GM19455 (cell line): ENCODE results near the gene VGLL2.

ENCODE experiments used
- ATAC-seq: cut with Tn5 transposase; IDR thresholded peaks from one replicate; pipeline ENCODE4 v1.9.1; 2021; ENCODE audit not compliant: unreplicated experiment

The VGLL2 gene

DNA sequence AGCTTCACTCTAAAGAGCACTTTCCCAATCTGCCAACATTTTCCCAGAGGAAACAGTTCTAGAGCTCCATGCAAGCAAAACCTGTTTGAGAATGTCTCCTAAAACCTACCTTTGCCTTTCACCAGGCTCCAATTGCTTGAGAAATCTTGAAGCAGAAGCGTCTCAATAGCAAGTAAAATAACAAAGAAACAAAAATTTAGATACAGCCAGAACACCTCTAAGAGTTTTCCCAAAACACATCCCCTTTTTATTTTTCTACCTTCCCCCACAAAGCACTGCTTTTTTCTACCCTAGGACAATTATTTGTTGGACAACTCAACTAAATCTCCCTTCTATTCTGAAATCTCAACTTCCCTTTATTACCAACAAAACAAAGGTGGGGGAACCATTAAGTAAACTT lies 3.6 kb downstream of the VGLL2 start:
- ATAC-seq = no peak

DNA sequence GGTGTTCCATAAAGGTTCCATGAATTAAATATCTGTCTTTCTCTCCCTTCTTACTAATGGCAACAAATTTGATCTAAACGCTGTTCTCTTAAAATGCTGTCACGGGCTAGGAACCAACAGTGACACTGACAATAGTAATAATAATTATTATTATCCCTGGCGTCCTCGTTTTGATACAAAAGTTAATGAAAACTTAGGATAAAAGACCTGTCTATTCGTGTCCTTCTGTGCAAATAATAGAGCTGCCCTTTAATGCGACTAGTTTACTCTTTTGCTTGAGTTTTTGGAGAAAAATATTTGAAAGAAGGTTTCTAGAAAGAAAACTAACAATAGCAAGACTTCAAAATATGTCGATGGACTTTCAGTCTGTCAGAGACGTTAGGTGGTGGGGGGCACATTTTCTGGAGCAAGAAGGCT lies 4.3 kb downstream of the VGLL2 start:
- no peak for ATAC-seq

DNA sequence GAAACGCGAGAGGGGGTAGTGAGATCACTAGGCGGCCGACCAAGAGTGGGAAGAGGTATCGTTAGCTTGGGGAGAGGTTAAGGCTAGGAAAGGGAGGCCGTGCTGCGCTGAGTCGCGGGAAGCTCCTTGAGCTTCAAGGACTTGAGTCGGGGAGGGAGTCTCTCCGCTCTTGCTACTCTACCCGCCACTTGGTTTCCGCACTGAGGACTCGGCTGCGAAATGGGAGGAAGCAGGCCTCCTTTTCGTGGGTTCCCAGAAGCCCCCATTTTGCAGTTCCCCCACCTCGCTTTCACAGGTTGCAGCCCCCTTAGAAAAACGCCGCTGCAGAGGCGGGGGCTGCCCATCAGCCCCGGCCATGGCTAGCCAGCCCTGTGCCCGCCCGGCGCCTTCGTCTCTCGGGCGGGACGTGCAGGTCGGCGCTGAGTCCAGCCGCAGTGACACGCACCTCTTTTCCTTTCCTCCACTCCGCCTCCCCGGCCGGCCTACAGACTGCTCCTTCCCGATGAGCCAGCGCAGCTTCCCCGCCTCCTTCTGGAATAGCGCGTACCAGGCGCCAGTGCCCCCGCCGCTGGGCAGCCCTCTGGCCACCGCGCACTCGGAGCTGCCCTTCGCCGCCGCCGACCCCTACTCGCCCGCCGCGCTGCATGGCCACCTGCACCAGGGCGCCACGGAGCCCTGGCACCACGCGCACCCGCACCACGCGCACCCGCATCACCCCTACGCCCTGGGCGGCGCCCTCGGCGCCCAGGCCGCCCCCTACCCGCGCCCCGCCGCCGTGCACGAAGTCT lies 4.9 kb downstream of the VGLL2 start:
- no peak for ATAC-seq

DNA sequence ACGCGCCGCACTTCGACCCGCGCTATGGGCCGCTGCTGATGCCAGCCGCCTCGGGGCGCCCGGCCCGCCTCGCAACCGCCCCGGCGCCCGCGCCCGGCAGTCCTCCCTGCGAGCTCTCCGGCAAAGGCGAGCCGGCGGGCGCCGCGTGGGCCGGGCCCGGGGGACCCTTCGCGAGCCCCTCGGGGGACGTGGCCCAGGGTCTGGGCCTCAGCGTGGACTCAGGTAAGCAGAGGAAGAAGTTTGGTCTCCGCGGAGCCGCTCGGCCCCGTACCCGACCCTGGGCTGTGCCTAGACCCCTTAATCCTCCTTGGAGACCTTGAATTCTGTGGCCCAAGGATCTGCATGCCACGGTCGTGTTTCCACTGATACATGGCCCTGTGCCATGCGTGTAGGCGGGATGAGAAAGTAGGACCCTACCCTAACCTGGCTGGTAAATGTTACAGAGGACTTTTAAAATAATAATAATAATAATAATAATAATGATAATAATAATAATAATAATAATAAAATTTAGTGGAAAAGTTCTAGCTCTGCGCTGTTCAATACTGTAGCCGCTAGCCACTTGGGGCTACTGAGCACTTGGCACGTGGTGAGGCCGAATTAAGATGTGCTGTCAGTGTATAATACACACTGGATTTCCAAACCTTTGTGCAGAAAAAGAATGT lies 5.6 kb downstream of the VGLL2 start:
- ATAC-seq = no peak

DNA sequence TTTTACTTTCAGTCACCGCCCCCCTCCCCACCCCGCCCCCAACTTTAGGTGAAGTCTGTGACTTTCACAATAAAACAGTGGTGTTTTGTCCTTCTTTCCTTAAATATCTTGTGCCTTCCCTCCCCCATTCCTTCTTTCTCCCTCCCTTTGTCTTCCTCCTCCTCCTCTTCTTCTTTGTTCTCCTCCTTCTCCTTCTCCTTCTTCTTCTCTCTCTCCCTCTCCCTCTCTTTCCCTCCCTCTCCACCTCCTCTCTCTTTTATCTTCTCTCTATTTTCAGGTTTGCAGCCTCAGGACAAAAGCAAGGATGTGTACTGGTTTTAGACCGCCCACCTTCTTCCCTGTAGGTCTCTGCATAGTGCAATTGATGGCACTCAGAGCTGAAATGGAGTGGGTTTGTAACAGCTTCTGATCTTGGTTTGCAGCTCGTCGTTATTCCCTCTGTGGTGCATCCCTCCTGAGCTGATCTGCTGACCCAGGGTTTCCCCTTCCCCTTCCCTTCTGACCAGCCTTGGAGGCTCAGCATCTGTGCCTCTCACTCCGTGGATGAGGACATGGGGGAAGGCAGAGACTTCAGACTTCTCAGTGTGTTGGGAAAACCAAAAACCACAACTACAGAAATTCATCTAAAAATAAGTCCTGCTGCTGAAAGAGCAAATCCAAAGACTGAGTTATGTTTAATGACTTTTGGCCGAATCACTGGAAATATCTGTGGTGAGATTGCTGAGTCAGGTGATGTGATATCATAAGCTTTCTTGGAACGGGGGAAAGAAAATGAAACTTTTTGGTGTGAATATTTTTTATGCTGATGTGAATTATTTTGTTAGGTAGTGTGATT lies 6.9 kb downstream of the VGLL2 start:
- no peak for ATAC-seq

- no peak for ATAC-seq
These were observed 7.5 kb downstream of the VGLL2 start for GRCh38 chr6:117272891-117273290.

- ATAC-seq = no peak
These were observed 9.8 kb downstream of the VGLL2 start for GRCh38 chr6:117275205-117275604.

DNA sequence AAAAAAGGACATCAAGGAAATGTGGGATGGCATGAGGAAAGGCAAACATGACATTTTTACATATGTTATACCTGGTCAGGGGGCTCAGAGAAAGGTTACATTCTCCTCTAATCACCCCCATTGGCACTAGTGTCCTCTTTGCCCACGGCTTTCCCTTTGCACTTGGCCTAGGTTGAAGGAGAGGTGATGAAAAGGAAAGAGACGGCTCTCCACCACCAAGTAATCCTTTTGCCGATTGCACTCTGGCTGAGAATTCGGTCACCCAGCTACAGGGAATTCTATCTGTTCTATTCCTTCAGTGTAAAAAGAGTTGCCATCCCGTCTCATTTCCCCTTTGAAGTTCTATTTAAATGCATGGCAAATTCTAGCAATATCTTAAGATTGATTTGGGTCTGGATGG lies 10.4 kb downstream of the VGLL2 start:
- no peak for ATAC-seq

- no peak for ATAC-seq
These were observed 11.5 kb downstream of the VGLL2 start for GRCh38 chr6:117276778-117277316.

GRCh38 chr6:117280922-117281321 lies 15.6 kb downstream of the VGLL2 start:
- no peak for ATAC-seq

GRCh38 chr6:117288083-117288715 lies 22.8 kb downstream of the VGLL2 start:
- ATAC-seq = no peak

GRCh38 chr6:117290173-117290846 lies 25.0 kb downstream of the VGLL2 start:
- ATAC-seq = no peak

- ATAC-seq = no peak
These were observed 33.6 kb downstream of the VGLL2 start for GRCh38 chr6:117298941-117299340.

- ATAC-seq = no peak
These were observed 38.0 kb downstream of the VGLL2 start for GRCh38 chr6:117303323-117303722.

DNA sequence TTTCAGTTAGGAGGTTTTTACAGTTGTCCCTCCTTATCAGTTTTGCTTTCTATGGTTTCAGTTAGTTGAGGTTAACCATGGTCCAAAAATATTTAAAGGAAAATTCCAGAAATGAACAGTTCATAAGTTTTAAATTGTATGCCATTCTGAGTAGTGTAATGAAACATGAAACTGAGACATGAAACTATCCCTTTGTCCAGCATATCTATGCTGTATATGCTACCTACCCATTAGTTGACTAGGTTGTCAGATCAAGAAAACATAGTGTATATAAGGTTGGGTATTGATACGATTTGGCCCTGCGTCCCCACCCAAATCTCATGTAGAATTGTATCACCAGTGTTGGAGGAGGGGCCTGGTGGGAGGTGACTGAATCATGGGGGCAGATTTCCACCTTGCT lies 39.1 kb downstream of the VGLL2 start:
- ATAC-seq = no peak

DNA sequence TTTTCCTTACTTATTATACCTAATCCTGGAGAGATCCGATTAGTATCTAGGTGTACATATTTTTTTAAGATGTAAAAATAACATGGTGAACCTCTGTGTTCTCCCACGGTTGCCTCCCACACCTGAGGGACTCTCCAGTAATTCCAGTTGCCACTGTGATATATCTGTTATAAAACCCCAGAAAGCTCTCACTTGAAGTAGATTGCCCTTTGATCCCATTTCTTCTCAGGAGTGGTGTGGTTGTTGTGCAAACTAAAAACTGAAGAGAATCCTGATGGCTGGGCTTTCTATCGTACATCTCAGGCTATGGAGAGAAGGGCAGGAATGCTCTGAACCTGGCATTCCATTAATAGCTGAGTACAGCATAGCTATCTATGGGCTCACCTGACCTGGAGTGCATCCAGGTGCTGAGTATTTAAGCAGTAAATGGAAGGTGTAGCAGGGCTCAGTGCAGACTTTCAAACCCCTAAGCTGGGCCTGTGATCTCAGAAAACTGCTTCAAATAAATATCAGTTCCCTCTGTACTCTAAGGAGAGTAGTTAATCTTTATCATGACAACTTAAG lies 41.0 kb downstream of the VGLL2 start:
- no peak for ATAC-seq

DNA sequence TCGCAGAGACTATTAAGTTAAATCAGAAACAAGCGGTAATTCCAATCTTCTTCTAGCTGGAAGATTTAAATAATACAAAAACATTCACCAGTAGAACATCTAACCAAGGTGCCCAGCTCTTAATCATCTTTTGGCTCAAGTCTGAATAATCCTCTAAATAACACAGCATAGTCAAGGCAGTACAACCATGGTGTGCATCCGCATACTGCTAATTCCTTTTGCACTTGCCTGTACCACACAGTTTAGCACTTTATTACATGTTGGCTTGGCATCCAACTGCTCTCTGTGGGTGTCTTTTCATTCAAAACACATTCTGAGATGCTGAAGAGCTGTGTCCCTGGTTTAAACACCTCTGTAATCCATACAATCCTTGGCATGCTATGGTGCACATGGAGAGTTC lies 42.3 kb downstream of the VGLL2 start:
- no peak for ATAC-seq

DNA sequence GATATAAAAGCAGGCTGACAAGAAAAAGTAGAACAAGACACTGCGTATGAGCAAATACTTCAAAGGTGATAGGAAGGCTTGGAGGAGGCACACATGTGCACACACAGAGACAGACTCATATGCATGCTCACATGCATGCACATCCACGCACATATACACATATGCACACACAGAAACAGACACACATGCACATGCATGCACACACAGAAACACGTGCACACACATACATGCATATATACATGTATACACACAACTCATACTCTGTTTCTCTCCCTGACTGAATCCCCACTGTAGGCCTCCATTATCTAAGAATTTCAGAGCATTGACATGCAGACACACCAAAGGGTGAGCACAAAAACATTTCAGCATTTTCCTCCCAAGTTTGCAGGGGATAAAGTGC lies 43.7 kb downstream of the VGLL2 start:
- no peak for ATAC-seq

DNA sequence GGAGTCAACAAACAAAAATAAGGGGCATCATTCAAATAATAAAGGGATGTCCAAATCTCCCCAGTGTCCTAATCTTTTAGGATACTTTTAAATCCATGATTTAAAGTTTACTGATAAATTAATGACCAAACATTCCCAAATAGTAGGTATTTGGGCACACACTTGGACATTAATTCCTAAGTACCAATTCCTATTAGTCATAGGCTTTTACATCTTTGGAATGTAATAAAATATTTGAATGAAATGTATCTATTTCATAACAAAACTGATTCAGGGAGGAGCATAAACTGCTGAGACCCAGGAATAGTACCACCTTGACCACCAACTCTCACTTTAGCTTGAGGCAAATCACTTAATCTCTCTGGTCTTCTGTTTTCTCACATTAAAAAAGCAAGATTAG lies 44.3 kb downstream of the VGLL2 start:
- ATAC-seq = no peak

GRCh38 chr6:117311310-117311709 lies 46.0 kb downstream of the VGLL2 start:
- no peak for ATAC-seq
